HG03575 (cell line): ENCODE measurements around the gene ZNF343.

Experiments
- ATAC-seq: cut with Tn5 transposase; IDR thresholded peaks from one replicate; pipeline ENCODE4 v1.9.1; 2021; ENCODE audit not compliant: unreplicated experiment, insufficient number of reproducible peaks, low FRiP score; ENCODE audit errors: extremely low read depth

The ZNF343 gene

GRCh38 chr20:2476742-2477615 is 31.7 kb downstream of the ZNF343 start:
- no peak for ATAC-seq

GRCh38 chr20:2475850-2476741 is 32.6 kb downstream of the ZNF343 start:
- no peak for ATAC-seq

GRCh38 chr20:2473516-2473915 is 35.2 kb downstream of the ZNF343 start:
- no peak for ATAC-seq

GRCh38 chr20:2470423-2471193 is 38.1 kb downstream of the ZNF343 start, which contains the start of gene SNRPB:
Gene SNRPB (minus strand): TSS chr20:2470789. CDS start chr20:2470690, 99 bp downstream.
- ATAC-seq: peak; percentile 85

- no peak for ATAC-seq
Observed at GRCh38 chr20:2469991-2470422, 38.7 kb downstream of the ZNF343 start.

GRCh38 chr20:2468581-2469407 is 39.9 kb downstream of the ZNF343 start:
- ATAC-seq: no peak

GRCh38 chr20:2467412-2467811 is 41.3 kb downstream of the ZNF343 start:
- ATAC-seq: no peak

GRCh38 chr20:2465100-2465499 is 43.6 kb downstream of the ZNF343 start:
- ATAC-seq: no peak

GRCh38 chr20:2463616-2464365 is 44.9 kb downstream of the ZNF343 start:
- no peak for ATAC-seq

GRCh38 chr20:2462484-2462883 is 46.2 kb downstream of the ZNF343 start:
- ATAC-seq: no peak

- no peak for ATAC-seq
Observed at GRCh38 chr20:2460752-2461424, 47.8 kb downstream of the ZNF343 start.

GRCh38 chr20:2459981-2460751 is 48.5 kb downstream of the ZNF343 start:
- ATAC-seq: no peak

- ATAC-seq: no peak
Observed at GRCh38 chr20:2458919-2459499, 49.7 kb downstream of the ZNF343 start.

GRCh38 chr20:2455771-2456497 is 52.8 kb downstream of the ZNF343 start:
- no peak for ATAC-seq

- no peak for ATAC-seq
Observed at GRCh38 chr20:2453792-2454191, 54.9 kb downstream of the ZNF343 start.
